ENCODE data around the gene ATG5. TPM values are rescaled to one million over a fixed set of nuclear protein-coding genes. Genes with fewer than 3 reads are reported as not detected.

Gene ATG5
- total RNA-seq, 1 experiment from 2014 or later, result 26.9 TPM

- H3K27ac Mint-ChIP-seq (ENCODE audit: unreplicated experiment), result no peak overlapping the region
- Histone ChIP-seq H3K4me1 (peaks cover 13% of the 10 kb centered on the region), H3K9me3 (no peaks in the 10 kb centered on the region), H3K4me3 (ENCODE audit: low read depth, low read length) (no peak overlapping the region), H3K27me3 (replicated peaks; ENCODE audit: control insufficient read depth, insufficient read depth, low read length) (no peaks in the 10 kb centered on the region), H3K36me3 (ENCODE audit: control insufficient read depth, insufficient read depth, low read length) (no peaks in the 10 kb centered on the region)
- intact Hi-C loops (cut with micrococcal nuclease; ENCODE audit: unreplicated experiment), result loop anchor here (10.0 kb wide), 1 partner anchor 574 kb away; no protein-coding TSS in a partner anchor
- H3K4me3 Mint-ChIP-seq (ENCODE audit: unreplicated experiment), result no peak overlapping the region
- H3K36me3 Mint-ChIP-seq (ENCODE audit: insufficient read depth, unreplicated experiment), result peaks cover 18% of the 10 kb centered on the region
- H3K27me3 Mint-ChIP-seq (ENCODE audit: insufficient read depth, unreplicated experiment), result no peaks in the 10 kb centered on the region
- ChIA-PET CTCF (no interaction called here), POLR2A (no interaction called here)
- peaks cover 22% of the 10 kb centered on the region for H3K4me1 Mint-ChIP-seq (ENCODE audit: low read depth, unreplicated experiment)
- H3K9me3 Mint-ChIP-seq (ENCODE audit: unreplicated experiment), result no peaks in the 10 kb centered on the region
- TF ChIP-seq, protein P1, sequence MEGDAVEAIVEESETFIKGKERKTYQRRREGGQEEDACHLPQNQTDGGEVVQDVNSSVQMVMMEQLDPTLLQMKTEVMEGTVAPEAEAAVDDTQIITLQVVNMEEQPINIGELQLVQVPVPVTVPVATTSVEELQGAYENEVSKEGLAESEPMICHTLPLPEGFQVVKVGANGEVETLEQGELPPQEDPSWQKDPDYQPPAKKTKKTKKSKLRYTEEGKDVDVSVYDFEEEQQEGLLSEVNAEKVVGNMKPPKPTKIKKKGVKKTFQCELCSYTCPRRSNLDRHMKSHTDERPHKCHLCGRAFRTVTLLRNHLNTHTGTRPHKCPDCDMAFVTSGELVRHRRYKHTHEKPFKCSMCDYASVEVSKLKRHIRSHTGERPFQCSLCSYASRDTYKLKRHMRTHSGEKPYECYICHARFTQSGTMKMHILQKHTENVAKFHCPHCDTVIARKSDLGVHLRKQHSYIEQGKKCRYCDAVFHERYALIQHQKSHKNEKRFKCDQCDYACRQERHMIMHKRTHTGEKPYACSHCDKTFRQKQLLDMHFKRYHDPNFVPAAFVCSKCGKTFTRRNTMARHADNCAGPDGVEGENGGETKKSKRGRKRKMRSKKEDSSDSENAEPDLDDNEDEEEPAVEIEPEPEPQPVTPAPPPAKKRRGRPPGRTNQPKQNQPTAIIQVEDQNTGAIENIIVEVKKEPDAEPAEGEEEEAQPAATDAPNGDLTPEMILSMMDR (IDR thresholded peaks at IDR 0.05; ENCODE audit: insufficient read depth in 1 of 2, low read depth in 1 of 2, low read length in 1 of 2, severe bottlenecking in 1 of 2, unreplicated experiment in 1 of 2), result no peak
- BruUV-seq (replicated peaks), result no TSS peak
- DNase-seq, result no peak
Observed at GRCh38 chr6:106308985-106309384, 16.6 kb downstream of the ATG5 start.

DNA sequence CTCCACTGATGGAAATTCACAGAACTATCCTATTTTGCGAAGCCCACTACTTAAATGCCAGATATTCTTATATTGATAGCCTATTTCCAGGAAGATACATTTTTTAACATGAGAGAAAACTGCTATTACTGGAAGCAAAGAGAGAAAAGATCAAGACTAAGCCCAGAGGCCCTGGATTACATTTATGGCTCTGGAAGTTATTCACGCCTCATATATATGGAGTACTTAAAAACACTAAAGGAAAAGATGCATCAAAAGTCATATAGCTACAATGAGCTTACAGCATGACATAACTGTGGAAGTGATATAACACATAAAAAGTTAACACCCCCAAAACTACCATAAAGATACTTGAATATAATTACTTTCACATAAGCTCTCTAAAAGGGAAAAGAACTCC, 19.8 kb downstream of the ATG5 start:
- Histone ChIP-seq H3K4me3 (ENCODE audit: low read depth, low read length) (no peak overlapping the region), H3K9me3 (no peaks in the 10 kb centered on the region), H3K27me3 (replicated peaks; ENCODE audit: control insufficient read depth, insufficient read depth, low read length) (no peaks in the 10 kb centered on the region), H3K4me1 (no peaks in the 10 kb centered on the region), H3K36me3 (ENCODE audit: control insufficient read depth, insufficient read depth, low read length) (no peaks in the 10 kb centered on the region)
- Mint-ChIP-seq H3K36me3 (ENCODE audit: insufficient read depth, unreplicated experiment) (peaks cover under 1% of the 10 kb centered on the region), H3K27ac (ENCODE audit: unreplicated experiment) (no peak overlapping the region), H3K4me3 (ENCODE audit: unreplicated experiment) (no peak overlapping the region), H3K4me1 (ENCODE audit: low read depth, unreplicated experiment) (peaks cover under 1% of the 10 kb centered on the region), H3K9me3 (ENCODE audit: unreplicated experiment) (no peaks in the 10 kb centered on the region), H3K27me3 (ENCODE audit: insufficient read depth, unreplicated experiment) (no peaks in the 10 kb centered on the region)
- no peak for DNase-seq
- intact Hi-C loops (cut with micrococcal nuclease; ENCODE audit: unreplicated experiment), result loop anchor here (10.0 kb wide), 1 partner anchor 571 kb away; no protein-coding TSS in a partner anchor
- ChIA-PET CTCF (no interaction called here), POLR2A (no interaction called here)
- BruUV-seq (replicated peaks), result no TSS peak
- TF ChIP-seq, protein P1 (IDR thresholded peaks at IDR 0.05; ENCODE audit: insufficient read depth in 1 of 2, low read depth in 1 of 2, low read length in 1 of 2, severe bottlenecking in 1 of 2, unreplicated experiment in 1 of 2), result no peak

- intact Hi-C loops (cut with micrococcal nuclease; ENCODE audit: unreplicated experiment), result loop anchor here (1.0 to 10.0 kb wide), 5 partner anchors 211 to 870 kb away; partner anchors contain the start of gene PRDM1
- H3K4me3 Mint-ChIP-seq (ENCODE audit: unreplicated experiment), result no peak overlapping the region
- Histone ChIP-seq H3K4me1 (no peaks in the 10 kb centered on the region), H3K4me3 (ENCODE audit: low read depth, low read length) (no peak overlapping the region), H3K9me3 (no peaks in the 10 kb centered on the region; the same call in 1 of the 2 replicates), H3K27me3 (replicated peaks; ENCODE audit: control insufficient read depth, insufficient read depth, low read length) (no peaks in the 10 kb centered on the region), H3K36me3 (ENCODE audit: control insufficient read depth, insufficient read depth, low read length) (no peaks in the 10 kb centered on the region)
- H3K27me3 Mint-ChIP-seq (ENCODE audit: insufficient read depth, unreplicated experiment), result no peaks in the 10 kb centered on the region
- DNase-seq, result peak in 1 of 2 experiments; percentile 24
- POLR2A ChIA-PET, result interaction anchor here (0.7 kb wide), 1 partner anchor 869 kb away, joined by 3 read pairs; no protein-coding TSS in a partner anchor
- BruUV-seq (replicated peaks), result no TSS peak
- CTCF ChIA-PET, result no interaction called here
- no peaks in the 10 kb centered on the region for H3K36me3 Mint-ChIP-seq (ENCODE audit: insufficient read depth, unreplicated experiment)
- TF ChIP-seq, protein P1 (IDR thresholded peaks at IDR 0.05; ENCODE audit: insufficient read depth in 1 of 2, low read depth in 1 of 2, low read length in 1 of 2, severe bottlenecking in 1 of 2, unreplicated experiment in 1 of 2), result peak; percentile 10 to 48
- no peaks in the 10 kb centered on the region for H3K4me1 Mint-ChIP-seq (ENCODE audit: low read depth, unreplicated experiment)
- no peak overlapping the region for H3K27ac Mint-ChIP-seq (ENCODE audit: unreplicated experiment)
- H3K9me3 Mint-ChIP-seq (ENCODE audit: unreplicated experiment), result no peaks in the 10 kb centered on the region
Observed at GRCh38 chr6:106300944-106301343, 24.6 kb downstream of the ATG5 start.

Measured in Caco-2 (cell line).